C4-2B (cell line): ENCODE results near the gene TMEM38A.

Source experiments
- ZFX ChIP-seq: fragments of 450-650 bp; IDR thresholded peaks from 2 replicates; pipeline ENCODE4 v1.6.1; 2017
- TF ChIP-seq, protein P1 (sequence below): fragments of 450-650 bp; conservative IDR thresholded peaks from 2 replicates; pipeline ENCODE4 v1.5.1; 2017; ENCODE audit warnings: mild to moderate bottlenecking

DNA sequence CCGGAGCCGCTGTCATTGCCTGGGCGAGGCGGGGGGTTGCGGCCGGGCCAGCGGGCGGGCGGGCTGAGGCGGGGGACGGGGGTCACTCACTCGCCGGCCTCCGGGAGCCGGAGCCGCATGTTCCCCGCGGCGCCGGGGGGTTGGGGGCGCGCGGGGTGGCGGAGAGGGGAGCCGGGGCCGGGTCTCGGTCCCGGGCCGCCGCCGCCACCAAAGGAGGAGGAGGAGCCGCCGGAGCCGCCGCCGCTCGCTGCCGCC lies 33.1 kb upstream of the TMEM38A start:
- TF ChIP-seq, protein P1, sequence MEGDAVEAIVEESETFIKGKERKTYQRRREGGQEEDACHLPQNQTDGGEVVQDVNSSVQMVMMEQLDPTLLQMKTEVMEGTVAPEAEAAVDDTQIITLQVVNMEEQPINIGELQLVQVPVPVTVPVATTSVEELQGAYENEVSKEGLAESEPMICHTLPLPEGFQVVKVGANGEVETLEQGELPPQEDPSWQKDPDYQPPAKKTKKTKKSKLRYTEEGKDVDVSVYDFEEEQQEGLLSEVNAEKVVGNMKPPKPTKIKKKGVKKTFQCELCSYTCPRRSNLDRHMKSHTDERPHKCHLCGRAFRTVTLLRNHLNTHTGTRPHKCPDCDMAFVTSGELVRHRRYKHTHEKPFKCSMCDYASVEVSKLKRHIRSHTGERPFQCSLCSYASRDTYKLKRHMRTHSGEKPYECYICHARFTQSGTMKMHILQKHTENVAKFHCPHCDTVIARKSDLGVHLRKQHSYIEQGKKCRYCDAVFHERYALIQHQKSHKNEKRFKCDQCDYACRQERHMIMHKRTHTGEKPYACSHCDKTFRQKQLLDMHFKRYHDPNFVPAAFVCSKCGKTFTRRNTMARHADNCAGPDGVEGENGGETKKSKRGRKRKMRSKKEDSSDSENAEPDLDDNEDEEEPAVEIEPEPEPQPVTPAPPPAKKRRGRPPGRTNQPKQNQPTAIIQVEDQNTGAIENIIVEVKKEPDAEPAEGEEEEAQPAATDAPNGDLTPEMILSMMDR: no peak
- no peak for TF ChIP-seq ZFX
